Measurements from ENCODE around the gene SEC62. TPM values are rescaled to one million over a fixed set of nuclear protein-coding genes. Genes with fewer than 3 reads are reported as not detected.

The SEC62 gene
- polyA plus RNA-seq: 1,819 and 2,113 TPM in 2 replicates

GRCh38 chr3:169966428-169966950 is at the start of gene SEC62:
Gene SEC62, plus strand, starts transcription at chr3:169966807. Its CDS starts 16 bp downstream, at chr3:169966823.

GRCh38 chr3:170037463-170038433 is 71.1 kb downstream of the SEC62 start, which contains the start of gene GPR160:
Gene GPR160, plus strand, starts transcription at chr3:170037995. Its CDS starts 45,978 bp downstream, at chr3:170083973.

Other genes starting within 250 kb of the SEC62 start
- gene TERC, start 201.7 kb upstream of the SEC62 start, polyA plus RNA-seq: not detected in 2 replicates
- 1.5 TPM in 2 replicates for gene ACTRT3, start 197.2 kb upstream of the SEC62 start, polyA plus RNA-seq
- 11.6 and 17.1 TPM in 2 replicates for gene MYNN, start 193.4 kb upstream of the SEC62 start, polyA plus RNA-seq
- not detected in 2 replicates for gene LRRIQ4, start 153.9 kb upstream of the SEC62 start, polyA plus RNA-seq
- gene LRRC34, start 153.9 kb upstream of the SEC62 start, polyA plus RNA-seq: 17.1 and 21.0 TPM in 2 replicates
- gene LRRC31, start 96.9 kb upstream of the SEC62 start, polyA plus RNA-seq: 0.98 and 1.9 TPM in 2 replicates
- not detected in 2 replicates for gene SAMD7, start 55.2 kb upstream of the SEC62 start, polyA plus RNA-seq
- gene GPR160, start 71.2 kb downstream of the SEC62 start, polyA plus RNA-seq: 0.16 and 1.3 TPM in 2 replicates
- gene PHC3, start 214.9 kb downstream of the SEC62 start, polyA plus RNA-seq: 33.4 and 37.2 TPM in 2 replicates

Measured in Purkinje cell (primary cell).